Daoy (cell line): ENCODE data around the gene NEMP2. TPM values are rescaled to one million over a fixed set of nuclear protein-coding genes. Genes with fewer than 3 reads are reported as not detected.

Experiments used
- DNase-seq: peaks from one replicate; pipeline ENCODE4 v3.0.0-alpha.2; 2015; ENCODE audit warnings: low read depth
- total RNA-seq: library from RNA; depleted of rRNA; stranded (reverse); fragments of >200 nt; shearing (Covaris generic); gene quantifications from 2 replicates; pipeline ENCODE4 v1.2.3, GENCODE V29; 2014

The NEMP2 gene
- total RNA-seq, 1 experiment from 2014 or later: 6.7 TPM

DNA sequence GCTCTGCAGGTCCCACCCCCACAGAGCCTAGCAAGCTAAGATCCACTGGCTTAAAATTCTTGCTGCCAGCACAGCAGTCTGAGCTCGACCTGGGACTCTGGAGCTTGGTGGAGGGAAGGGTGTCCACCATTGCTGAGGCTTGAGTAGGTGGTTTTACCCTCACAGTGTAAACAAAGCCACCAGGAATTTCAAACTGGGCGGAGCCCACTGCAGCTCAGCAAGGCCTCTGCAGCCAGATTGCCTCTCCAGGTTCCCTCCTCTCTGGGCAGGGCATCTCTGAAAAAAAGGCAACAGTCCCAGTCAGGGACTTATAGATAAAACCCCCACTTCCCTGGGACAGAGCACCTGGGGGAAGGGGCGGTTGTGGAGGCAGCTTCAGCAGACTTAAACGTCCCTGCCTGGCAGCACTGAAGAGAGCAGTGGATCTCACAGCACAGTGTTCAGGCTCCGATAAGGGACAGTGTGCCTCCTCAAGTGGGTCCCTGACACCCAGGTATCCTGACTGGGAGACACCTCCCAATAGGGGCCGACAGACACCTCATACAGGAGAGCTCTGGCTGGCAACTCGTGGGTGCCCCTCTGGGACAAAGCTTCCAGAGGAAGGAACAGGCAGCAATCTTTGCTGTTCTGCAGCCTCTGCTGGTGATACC lies 20.0 kb upstream of the NEMP2 start:
- no peak for DNase-seq

DNA sequence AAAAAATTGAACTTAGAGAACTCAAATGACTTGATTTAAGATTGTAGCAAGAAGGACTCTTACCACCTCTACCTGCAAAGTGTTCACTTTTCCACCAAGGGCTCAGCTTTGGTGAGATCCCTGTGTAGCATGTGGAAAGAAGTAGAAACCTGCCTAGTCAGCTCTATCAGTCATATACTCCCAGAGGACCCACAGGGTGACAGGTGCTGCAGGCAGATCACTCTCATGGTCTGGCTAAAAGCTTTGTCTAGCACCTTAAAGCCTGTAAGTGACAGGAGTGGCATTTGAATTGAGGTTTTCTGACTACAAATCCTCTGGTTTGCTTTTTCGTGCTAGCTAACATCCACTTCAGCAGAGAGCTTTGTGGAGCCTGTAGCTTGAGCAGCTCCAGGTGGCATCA lies 18.7 kb upstream of the NEMP2 start:
- DNase-seq: no peak

DNA sequence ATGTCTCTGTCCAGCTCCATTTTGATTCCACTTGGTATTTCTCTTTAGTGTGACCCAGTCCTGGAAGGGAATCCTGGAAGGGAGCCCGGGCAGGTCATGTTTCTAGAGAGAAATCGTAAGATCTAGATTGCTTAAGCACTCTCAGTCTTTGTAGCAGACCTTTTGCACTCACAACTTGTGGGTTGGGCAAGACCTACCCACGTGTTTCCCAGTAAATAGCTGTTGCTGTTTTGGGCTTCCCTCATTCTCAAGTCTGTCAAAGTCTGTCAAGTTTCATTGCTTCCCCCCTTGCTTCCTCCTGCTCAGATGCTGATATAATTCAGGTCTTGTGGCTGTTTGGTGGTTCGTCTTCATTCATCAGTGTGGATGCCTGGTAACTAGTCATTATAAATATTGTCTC lies 17.4 kb upstream of the NEMP2 start:
- DNase-seq: no peak

DNA sequence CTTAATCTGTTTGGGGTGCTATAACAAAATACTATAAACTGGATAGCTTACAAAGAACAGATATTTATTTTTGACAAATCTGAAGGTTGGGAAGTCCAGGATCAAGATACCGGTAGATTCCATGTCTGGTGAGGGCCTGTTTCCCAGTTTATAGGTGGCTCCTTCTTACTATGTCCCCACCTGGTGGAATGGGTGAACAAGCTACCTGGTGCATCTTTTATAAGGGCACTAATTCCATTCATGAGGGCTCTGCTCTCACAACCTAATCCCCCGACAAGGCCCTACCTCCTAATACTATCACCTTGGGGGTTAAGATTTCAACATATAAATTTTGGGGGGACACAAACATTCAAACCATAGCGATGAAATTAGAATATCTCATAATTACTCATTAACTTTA lies 15.6 kb upstream of the NEMP2 start:
- DNase-seq: no peak

DNA sequence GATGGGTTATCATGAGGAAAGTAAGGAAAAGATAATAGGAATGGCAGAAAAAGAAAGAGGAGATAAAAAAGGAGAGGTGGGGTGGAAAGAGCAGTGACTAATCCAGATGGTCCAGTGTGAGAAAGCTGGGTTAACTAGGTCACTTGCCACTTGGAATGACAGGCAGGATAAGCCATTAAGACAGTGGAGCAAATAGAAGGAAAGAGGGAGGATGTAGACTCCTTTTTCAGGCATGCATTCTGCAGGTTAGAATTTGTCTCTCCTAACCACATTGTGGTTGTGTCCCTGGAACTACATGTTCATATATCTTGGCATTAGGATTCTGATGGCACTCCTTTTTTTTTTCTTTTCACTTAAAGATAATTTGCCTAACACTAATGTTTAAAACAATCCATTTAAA lies 13.4 kb upstream of the NEMP2 start:
- no peak for DNase-seq

DNA sequence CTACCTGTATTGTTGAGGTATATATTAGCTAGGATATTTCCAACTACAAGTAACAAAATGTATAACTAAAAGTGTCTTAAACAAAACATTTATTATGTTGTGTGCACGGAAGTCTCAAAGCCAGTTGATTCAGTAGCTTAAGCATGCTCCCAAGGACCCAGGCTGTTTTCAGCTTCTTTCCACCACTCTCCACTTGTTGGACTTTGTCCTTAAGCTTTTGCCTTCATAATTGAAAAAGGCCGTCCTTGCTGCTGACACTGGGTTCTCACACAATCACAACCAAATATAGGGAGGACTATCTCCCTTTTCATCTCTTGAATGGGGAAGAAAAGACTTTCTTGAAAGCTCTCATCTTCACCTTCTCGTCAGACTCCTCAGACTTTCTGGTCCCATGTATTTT lies 12.2 kb upstream of the NEMP2 start:
- DNase-seq: no peak

DNA sequence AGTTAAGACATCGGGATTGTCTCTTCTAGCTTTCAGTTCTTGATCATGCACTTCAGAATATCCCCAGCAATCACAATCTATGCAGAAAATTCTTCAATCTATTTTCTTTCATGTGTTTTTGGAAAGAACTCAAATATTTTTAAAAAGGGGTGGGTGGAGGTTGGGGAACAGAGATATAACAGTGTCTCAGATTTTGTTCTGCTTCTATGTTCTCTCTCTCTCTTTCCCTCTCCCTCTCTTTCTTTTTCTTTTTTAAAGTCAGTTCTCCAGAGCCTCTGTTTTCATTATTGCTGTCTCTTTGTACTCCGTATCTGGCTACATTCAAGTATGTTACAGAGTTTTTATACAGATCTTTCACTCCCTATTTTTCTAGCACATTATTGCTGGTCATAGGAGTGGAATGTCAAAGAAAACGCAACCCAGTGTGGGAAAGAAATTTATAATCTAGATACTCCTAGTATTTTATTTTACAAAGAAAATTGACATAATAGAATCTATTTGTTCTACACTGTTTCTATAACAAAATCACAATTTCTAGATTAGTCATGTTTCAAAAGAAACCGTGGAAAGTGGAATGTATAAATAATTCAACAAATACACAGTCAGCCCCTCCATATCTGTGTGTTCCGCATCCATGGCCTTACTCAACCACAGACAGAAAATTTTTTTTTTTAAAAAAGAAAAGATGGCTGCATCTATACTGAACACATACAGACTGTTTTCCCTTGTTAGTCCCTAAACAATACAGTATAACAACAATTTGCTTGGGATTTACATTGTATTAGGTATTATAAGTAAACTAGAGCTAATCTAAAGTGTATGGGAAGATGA lies 11.2 kb upstream of the NEMP2 start:
- no peak for DNase-seq

DNA sequence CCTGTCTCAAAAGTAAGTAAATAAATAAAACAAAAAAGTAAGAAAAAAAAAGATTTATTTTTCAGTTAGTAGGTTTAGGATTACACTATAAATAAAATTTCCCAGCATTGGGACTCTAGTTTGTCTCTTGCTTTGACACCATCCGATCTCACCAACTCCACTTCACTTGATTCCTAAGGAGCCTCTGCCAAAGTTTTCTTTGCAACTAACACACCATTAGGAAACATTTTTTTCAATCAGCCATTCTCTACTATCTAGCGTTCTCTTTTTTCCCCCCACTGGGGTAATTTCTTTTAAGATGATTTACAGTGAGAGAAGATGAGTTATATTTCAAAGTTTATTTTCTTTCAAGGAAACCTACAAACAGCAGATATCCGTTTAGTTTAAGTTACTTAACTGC lies 10.6 kb upstream of the NEMP2 start:
- no peak for DNase-seq

DNA sequence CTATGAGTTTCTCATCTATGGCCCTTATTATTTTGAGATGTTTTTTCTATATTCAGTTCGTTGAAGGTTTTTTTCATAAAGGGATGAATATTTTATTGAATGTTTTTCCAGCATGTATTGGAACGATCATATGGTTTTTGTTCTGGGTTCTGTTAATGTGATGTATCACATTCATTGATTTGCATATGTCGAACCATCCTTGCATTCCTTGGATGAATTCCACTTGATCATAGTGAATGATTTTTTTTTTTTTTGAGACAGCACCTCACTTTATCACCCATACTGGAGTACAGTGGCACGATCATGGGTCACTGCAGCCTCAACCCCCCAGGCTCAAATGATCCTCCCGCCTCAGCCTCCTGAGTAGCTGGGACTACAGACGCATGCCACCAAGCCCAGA lies 5.5 kb upstream of the NEMP2 start:
- no peak for DNase-seq

DNA sequence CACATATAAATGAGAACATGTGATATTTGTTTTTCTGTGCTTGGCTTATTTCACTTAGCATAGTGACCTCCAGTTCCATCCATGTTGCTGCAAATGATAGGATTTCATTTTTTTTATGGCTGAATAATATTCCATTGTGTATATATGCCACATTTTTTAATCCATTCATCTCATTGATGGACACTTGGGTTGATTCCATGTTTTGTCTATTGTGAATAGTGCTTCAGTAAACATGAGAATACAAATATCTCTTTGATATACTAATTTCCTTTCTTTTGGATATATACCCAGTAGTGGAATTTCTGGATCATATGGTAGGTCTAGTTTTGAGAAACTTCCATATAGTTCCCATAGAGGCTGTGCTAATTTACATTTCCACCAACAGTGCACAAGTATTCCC lies 3.7 kb upstream of the NEMP2 start:
- DNase-seq: no peak

DNA sequence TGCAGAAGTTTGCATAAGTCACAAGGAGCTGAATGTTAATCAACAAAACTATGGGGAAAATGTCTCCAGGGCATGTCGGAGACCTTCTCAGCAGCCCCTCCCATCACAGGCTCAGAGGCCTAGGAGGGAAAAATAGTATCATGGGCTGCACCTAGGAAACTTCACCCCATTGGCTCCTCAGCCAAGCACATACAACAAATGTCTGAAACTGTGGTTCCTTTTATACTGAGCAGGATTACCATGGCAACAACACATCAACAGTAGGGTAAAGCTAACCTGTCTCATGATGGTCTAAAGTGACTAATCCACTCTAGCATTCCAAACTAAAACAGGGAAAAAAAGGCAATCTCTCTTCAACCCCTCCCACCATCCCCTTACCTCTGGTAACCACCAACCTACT lies 3.2 kb upstream of the NEMP2 start:
- DNase-seq: peak; percentile 14

DNA sequence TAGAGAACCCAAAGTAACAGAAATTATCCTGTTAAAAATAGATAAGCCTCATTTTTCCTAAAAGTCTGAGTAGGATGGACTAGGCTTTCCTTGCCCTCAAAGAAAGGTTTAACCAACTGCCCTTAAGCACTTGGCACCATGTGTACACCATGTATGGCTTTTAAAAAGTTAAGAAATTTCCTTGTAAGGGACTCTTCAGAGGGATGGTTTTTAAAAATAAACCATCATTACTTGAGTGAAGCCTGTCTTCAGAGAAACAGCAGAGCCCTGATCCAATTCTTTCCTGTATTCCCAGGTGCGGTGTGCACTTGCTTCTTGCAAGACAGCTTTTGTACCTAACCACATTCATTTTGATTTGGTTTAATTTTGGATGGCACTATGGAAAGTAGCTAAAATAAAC lies 1.1 kb upstream of the NEMP2 start:
- DNase-seq: no peak

DNA sequence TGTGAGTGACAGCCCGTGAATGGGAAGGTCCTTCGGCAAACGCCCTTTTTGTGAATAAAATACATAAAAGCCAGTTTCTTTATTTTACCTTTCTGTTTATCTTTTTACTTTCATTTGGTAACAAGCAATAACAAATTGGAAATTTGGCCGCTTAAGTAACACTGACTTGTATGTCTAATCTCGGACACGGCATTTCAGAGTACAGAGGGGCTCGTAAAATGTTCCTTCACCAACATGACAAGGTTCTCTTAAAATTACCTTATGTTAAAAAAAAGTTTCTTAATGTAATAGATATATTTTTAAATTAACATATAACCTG lies 558 bp upstream of the NEMP2 start:
- DNase-seq: no peak

DNA sequence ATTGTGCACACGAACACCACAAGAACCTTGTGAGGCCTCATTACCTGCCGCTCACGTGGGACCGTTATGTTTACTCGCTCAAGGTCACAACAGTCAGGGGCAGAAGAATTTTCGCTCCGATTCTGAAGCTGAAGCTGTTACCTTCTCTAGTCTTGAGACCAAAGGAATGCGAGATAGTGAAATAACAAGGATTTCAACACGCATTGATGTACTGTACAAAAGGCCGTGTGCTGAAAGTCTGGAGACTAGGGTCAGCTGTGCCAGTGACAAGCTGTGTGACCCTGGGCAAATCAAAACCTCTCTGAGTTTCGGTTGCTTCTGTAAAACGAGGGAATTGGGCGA lies 583 bp downstream of the NEMP2 start:
- DNase-seq: peak; percentile 30

DNA sequence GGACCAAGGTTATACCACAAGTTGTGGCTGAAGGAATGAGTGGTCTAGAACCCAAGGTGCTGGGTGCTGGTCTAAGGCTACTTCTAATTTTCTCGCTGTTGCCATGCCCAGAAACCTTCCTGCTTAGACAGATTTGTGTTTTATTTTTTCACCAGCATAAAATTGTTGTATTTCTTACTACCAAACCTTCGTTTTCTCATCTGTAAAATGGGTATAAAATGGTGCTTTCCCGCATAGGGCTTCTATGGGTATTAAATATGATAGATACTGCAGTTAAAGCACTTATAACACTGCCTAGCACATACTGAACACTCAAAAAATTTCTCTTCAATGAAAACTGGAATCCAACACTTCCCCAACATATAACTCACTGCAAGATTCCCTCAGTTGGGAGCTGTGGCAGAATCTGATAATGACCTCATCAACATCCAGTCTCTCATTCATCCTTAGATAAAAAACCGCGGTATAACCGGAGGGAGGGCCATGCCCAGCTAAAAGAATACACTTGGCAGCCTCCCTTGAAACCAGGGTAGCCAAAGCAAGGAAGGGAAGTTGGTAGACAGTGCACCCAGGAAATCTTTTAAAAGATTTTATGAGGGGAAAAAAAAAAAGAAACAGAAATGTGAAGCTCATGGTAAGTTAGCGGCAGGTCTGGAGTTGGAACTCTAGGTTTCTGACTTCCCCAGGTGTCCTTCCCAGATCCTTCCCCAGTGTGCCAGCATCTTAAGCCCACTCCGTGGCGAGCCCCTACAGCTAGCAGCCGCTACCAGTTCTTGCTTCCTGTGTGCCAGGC lies 1.2 kb downstream of the NEMP2 start:
- peak; percentile 45 for DNase-seq

DNA sequence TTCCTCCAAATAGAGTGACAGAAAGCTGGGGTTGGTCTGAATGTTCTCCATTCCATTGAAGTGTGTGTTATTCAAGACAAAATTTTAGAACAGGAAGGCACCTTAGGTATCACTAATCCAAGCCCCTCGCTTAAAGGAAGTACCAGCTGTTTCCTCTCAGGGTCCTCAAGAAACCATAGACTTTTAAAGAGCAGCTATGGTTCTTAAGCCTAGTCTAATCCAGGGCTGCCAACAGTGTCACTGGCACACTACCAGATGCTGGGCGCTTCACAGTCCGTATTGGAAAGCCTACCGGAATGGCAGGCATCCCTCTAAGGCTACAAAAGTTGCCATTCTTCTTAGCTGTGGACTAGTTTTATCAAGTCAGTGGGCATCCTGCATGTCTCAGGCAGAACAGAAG lies 1.9 kb downstream of the NEMP2 start:
- DNase-seq: no peak

DNA sequence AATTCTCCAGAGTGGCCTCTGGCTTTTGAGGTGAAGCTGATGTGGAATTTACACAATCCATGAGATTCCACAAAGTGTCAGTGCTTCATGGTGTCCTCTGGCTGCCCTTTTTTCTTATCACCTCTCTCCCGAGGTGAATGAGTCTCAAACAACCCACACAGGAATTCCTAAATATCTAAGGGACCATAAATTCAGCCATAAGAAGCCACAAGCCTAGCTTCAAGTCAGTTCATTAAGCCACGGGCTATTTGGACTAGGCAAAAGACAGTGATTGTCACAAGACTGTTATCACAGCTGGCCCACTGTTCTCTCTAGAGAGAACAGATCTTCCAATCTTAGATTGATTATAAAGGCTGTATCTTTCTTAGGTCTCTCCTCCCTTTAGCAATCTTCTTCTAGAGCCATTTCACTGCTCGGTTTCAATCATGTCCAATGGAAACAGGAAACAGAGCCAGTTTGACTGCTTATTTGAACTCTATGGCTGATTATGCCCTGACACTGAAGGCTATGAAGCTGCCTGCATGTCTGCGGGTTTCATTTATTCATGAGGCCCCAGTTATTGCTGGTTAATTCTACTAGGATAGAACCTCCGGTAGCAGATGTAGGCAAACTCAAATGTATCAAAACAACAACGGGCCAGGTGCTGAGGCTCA lies 4.1 kb downstream of the NEMP2 start:
- DNase-seq: peak; percentile 42

DNA sequence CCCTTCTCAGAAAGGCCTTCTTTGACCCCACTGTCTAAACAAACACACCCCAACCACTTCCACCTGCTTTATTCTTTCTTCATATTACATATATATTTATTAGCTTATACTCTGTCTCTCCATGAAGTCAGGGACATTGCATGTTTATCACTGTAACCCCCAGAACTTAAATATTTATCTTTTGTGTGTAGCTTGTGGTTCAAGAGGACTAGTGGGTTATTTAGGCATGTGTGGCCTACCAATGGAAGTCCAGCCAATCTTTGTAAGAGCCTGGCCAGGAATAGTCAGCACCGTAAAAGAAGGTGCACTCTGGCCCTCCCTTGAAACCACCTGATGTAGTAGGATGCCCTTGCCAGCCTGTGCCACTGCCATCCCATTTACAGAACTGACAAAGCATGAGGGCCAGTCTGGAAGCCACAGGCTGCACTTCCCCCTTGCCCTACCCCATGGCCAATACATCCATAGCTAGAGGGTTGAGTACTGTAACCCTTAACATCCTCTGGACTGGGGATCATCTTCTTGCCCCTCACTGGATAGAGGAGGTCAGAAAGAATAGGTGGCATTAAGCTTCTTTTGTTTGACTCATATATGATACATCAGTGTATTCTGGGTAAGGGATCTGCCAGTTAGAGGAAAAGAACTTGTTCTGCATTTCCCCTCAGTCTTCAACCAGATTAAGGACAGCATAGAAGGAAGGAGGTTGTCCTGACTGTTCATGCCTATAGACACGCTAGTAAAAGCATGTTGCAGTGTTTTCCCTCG lies 4.9 kb downstream of the NEMP2 start:
- no peak for DNase-seq

DNA sequence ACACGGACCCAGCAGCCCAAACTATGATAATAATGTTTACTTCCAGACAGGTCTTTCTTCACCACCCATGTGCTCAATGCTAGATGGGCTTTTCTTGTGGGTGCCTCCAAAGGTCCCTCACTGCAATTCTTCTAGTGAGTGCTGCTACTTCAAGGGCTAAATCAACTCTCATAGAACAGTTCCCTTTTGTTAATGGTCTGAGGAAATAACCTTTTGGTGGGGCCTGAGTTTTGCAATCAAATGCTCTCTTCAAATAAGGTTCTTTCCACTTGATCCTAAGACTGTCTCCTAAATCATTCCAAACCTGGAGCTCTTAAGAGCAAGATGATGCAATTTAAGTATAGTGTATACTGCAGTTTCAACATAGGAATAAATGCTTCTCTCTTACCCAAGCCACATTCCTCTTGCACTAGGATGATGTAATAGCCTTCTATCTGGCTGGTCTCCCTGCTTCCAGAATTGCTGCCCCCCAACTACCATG lies 6.0 kb downstream of the NEMP2 start:
- DNase-seq: no peak

DNA sequence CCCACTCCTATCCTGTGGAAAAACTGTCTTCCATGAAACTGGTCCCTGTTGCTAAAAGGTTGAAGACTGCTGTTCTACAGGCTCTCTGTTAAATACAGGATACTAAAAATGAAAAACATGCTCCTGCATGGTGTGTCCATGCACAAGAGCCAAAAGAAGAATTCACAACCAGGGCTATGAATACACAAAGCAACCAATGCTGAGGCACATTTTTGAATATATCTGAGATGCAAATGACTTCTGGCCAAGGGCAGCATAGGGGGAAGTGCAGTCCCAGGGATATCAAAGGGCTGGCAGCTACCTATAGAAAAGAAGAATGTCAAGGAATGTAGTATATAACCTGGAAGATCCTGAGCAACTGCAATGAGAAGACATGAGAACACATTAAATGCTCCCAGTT lies 6.6 kb downstream of the NEMP2 start:
- DNase-seq: no peak

DNA sequence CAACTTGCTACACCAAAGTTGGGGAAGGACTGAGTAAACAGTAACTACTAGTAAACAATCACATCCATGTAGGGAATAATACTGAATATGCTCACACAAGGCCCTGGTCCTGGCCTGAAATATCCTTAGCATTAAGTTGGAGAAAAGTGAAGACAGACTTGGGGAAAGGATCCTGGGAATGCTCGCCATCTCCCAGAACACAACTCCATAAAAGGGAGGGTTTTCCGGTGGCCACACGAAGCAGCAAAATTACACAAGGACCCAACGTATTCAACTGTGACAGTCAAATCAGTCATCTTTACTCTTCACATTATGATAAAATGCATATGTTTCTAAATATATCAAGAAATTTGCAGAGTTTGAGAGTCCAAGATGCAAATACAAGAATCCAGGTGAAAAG lies 7.3 kb downstream of the NEMP2 start:
- no peak for DNase-seq
